Stimulated activated CD8-positive, alpha-beta memory T cell treated with anti-CD3 and anti-CD28 coated beads, Interleukin-4, amount 100 ng/mL, for 48 hours (primary cell): ENCODE measurements around the gene GPATCH3.
"Not testable (repeated sequence)": the region's sequence is repeated elsewhere in the genome, so short reads cannot be mapped to it uniquely, and the experiment has no call there.

Source experiments
- DNase-seq: peaks from one replicate; pipeline ENCODE4 v3.0.0-alpha.2; 2020

GPATCH3 gene

GRCh38 chr1:26911399-26912146, 11.3 kb upstream of the GPATCH3 start:
- DNase-seq = no peak

GRCh38 chr1:26910343-26911160, 10.3 kb upstream of the GPATCH3 start:
- DNase-seq = no peak

- DNase-seq = no peak
Observed at GRCh38 chr1:26909951-26910342, 9.7 kb upstream of the GPATCH3 start.

GRCh38 chr1:26907071-26907917, 7.0 kb upstream of the GPATCH3 start:
- no peak for DNase-seq

GRCh38 chr1:26900815-26901511, 696 bp upstream of the GPATCH3 start:
- DNase-seq = no peak

GRCh38 chr1:26897351-26897750, 2.9 kb downstream of the GPATCH3 start:
- DNase-seq = no peak

GRCh38 chr1:26894263-26894662, 6.0 kb downstream of the GPATCH3 start:
- DNase-seq = no peak

- DNase-seq = no peak
Observed at GRCh38 chr1:26890467-26890796, 9.8 kb downstream of the GPATCH3 start.

GRCh38 chr1:26889551-26890466, 10.5 kb downstream of the GPATCH3 start, which contains the start of gene GPN2:
TSS of gene GPN2 (minus strand) at chr1:26890283. CDS start at chr1:26890096, 187 bp downstream.
- DNase-seq = peak; percentile 85

GRCh38 chr1:26888231-26888630, 12.0 kb downstream of the GPATCH3 start:
- DNase-seq = no peak

- no peak for DNase-seq
Observed at GRCh38 chr1:26887125-26887524, 13.1 kb downstream of the GPATCH3 start.

GRCh38 chr1:26882696-26883463, 17.4 kb downstream of the GPATCH3 start:
- DNase-seq = no peak

- DNase-seq = not testable (repeated sequence)
Observed at GRCh38 chr1:26881611-26882010, 18.7 kb downstream of the GPATCH3 start.

- no peak for DNase-seq
Observed at GRCh38 chr1:26879793-26880192, 20.5 kb downstream of the GPATCH3 start.

GRCh38 chr1:26877326-26877725, 22.9 kb downstream of the GPATCH3 start:
- no peak for DNase-seq

GRCh38 chr1:26874896-26875295, 25.4 kb downstream of the GPATCH3 start:
- DNase-seq = no peak

GRCh38 chr1:26873097-26873496, 27.2 kb downstream of the GPATCH3 start:
- DNase-seq = not testable (repeated sequence)

GRCh38 chr1:26864610-26865480, 35.4 kb downstream of the GPATCH3 start:
- peak; percentile 95 for DNase-seq

- DNase-seq = no peak
Observed at GRCh38 chr1:26863685-26864077, 36.6 kb downstream of the GPATCH3 start.
